PC-3 (cell line): ENCODE data around the gene PABPN1L. TPM values are rescaled to one million over a fixed set of nuclear protein-coding genes. Genes with fewer than 3 reads are reported as not detected.

Source experiments
- ATAC-seq: fragments of 200-7000 bp; cut with Tn5 transposase; 2 replicates; pipeline ENCODE4 v1.9.1; 2020; ENCODE audit warnings: mild to moderate bottlenecking, moderate library complexity
- Bru-seq: library from RNA; stranded (reverse); fragments of 400-500 nt; gene quantifications from one replicate; lab custom pipeline; 2021; lab: Mats Ljungman, UMichigan
- BruChase-seq, 2 experiments: library from RNA; stranded (reverse); fragments of 400-500 nt; gene quantifications; one replicate each; lab custom pipeline; 2021; lab: Mats Ljungman, UMichigan
- BruUV-seq: library from RNA; stranded (reverse); fragments of 400-500 nt; replicated peaks from 2 replicates; lab custom pipeline; 2021; lab: Mats Ljungman, UMichigan
- CTCF ChIA-PET: fragments of 300-600 bp; sonication (Branson Sonifier 250); formaldehyde crosslinking; loops from one replicate; lab custom pipeline; 2022; ENCODE audit warnings: antibody characterized with exemption; lab: Charles Lee
- POLR2A ChIA-PET: fragments of 300-600 bp; sonication (Branson Sonifier 250); formaldehyde crosslinking; loops from one replicate; lab custom pipeline; 2022; ENCODE audit warnings: antibody characterized with exemption; ENCODE audit not compliant: unreplicated experiment; lab: Charles Lee
- DNase-seq: peaks from one replicate; pipeline ENCODE4 v3.0.0-alpha.2; 2015
- H2AFZ ChIP-seq: fragments of 300-600 bp; sonication (generic); 2 replicates; pipeline ENCODE4 v1.6.0; 2016; ENCODE audit warnings: antibody characterized with exemption, low read length
- H3F3A ChIP-seq: fragments of 300-600 bp; sonication (generic); one replicate; pipeline ENCODE4 v1.6.0; 2017; ENCODE audit warnings: antibody characterized with exemption, low read length, control low read depth, mild to moderate bottlenecking; ENCODE audit not compliant: unreplicated experiment
- H3K27ac ChIP-seq: fragments of 300-600 bp; sonication (generic); 2 replicates; pipeline ENCODE4 v1.5.1; 2016; ENCODE audit warnings: mild to moderate bottlenecking, low read length
- H3K27me3 ChIP-seq: fragments of 300-600 bp; sonication (generic); 2 replicates; pipeline ENCODE4 v1.6.1; 2016; ENCODE audit warnings: low read length, mixed read lengths
- H3K36me3 ChIP-seq: fragments of 300-600 bp; sonication (generic); 2 replicates; pipeline ENCODE4 v1.6.1; 2016; ENCODE audit warnings: low read depth, mixed run types, low read length, mixed read lengths
- H3K4me1 ChIP-seq: fragments of 300-600 bp; sonication (generic); 2 replicates; pipeline ENCODE4 v1.5.1; 2016; ENCODE audit warnings: low read length; ENCODE audit not compliant: insufficient read depth
- H3K4me2 ChIP-seq: fragments of 300-600 bp; sonication (generic); 2 replicates; pipeline ENCODE4 v1.6.0; 2016; ENCODE audit warnings: low read length
- H3K4me3 ChIP-seq: fragments of 300-600 bp; sonication (generic); 2 replicates; pipeline ENCODE4 v1.5.1; 2016; ENCODE audit warnings: mild to moderate bottlenecking, low read length, mixed read lengths
- H3K79me2 ChIP-seq: fragments of 300-600 bp; sonication (generic); 2 replicates; pipeline ENCODE4 v1.6.1; 2017; ENCODE audit warnings: low read length, mixed read lengths
- H3K9ac ChIP-seq: fragments of 300-600 bp; sonication (generic); 2 replicates; pipeline ENCODE4 v1.6.0; 2016; ENCODE audit warnings: mild to moderate bottlenecking, low read length
- H3K9me2 ChIP-seq: fragments of 300-600 bp; sonication (generic); replicated peaks from 2 replicates; pipeline ENCODE4 v1.6.1; 2016; ENCODE audit warnings: mixed run types, low read length, mixed read lengths
- H3K9me3 ChIP-seq: fragments of 300-600 bp; sonication (generic); 2 replicates; pipeline ENCODE4 v1.6.1; 2016; ENCODE audit warnings: low read length, mixed read lengths
- H4K20me1 ChIP-seq: fragments of 300-600 bp; sonication (generic); 2 replicates; pipeline ENCODE4 v1.6.1; 2016; ENCODE audit warnings: low read length, mixed read lengths
- CTCF ChIP-seq: fragments of 300-600 bp; sonication (generic); conservative IDR thresholded peaks from 2 replicates; pipeline ENCODE4 v1.5.1; 2017; ENCODE audit warnings: antibody characterized with exemption, low read depth, mild to moderate bottlenecking, low read length
- EZH2 ChIP-seq: fragments of 300-600 bp; sonication (generic); IDR thresholded peaks from one replicate; pipeline ENCODE4 v1.6.1; 2017; ENCODE audit warnings: antibody characterized with exemption, mild to moderate bottlenecking, low read length; ENCODE audit not compliant: unreplicated experiment
- EZH2phosphoT487 ChIP-seq: fragments of 300-600 bp; sonication (generic); IDR thresholded peaks from 2 replicates; pipeline ENCODE4 v1.6.1; 2018; ENCODE audit warnings: mild to moderate bottlenecking, antibody characterized with exemption, low read length, borderline replicate concordance
- intact Hi-C: fragments of 100-400 bp; cut with micrococcal nuclease; formaldehyde crosslinking; loops from 2 replicates; pipeline ENCODE4 v1.9.0; 2023
- long read RNA-seq: library from polyadenylated mRNA; unstranded; transcript quantifications from one replicate; pipeline ENCODE4 v2.0.0, GENCODE V29; 2021; ENCODE audit not compliant: unreplicated experiment
- total RNA-seq: library from RNA; depleted of rRNA; stranded (reverse); fragments of >200 nt; gene quantifications from 2 replicates; pipeline ENCODE4 v1.2.3, GENCODE V29; 2014; rRNA removed

PABPN1L gene, protein sequence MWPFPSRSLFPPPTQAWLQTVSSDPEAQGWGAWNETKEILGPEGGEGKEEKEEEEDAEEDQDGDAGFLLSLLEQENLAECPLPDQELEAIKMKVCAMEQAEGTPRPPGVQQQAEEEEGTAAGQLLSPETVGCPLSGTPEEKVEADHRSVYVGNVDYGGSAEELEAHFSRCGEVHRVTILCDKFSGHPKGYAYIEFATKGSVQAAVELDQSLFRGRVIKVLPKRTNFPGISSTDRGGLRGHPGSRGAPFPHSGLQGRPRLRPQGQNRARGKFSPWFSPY
- total RNA-seq = not detected in 2 replicates
- not detected for Bru-seq, nascent RNA
- not detected for BruChase-seq, experiment 1, labeled RNA remaining after a 6-hour chase
- BruChase-seq, experiment 2, labeled RNA remaining after a 2-hour chase = not detected
- long read RNA-seq = 0 reads

GRCh38 chr16:88866151-88866920 lies at the start of gene PABPN1L:
PABPN1L (minus strand) TSS chr16:88866660; CDS start chr16:88866606, 54 bp downstream.
- H3K27me3 ChIP-seq = no peaks in the 10 kb centered on the region
- H3F3A ChIP-seq = no peaks in the 10 kb centered on the region
- ChIA-PET POLR2A (no interaction called here), CTCF (no interaction called here)
- TF ChIP-seq CTCF (no peak), EZH2 (no peak), EZH2phosphoT487 (no peak)
- H3K4me3 ChIP-seq = no peak within 1 kb of the TSS
- no peak for DNase-seq
- no peak within 1 kb of the TSS for H3K27ac ChIP-seq
- no peaks in the 10 kb centered on the region for H4K20me1 ChIP-seq
- no peak within 1 kb of the TSS for H2AFZ ChIP-seq
- intact Hi-C loops = no loop called here
- no TSS peak for BruUV-seq
- no peaks in the 10 kb centered on the region for H3K36me3 ChIP-seq
- ATAC-seq = no peak
- H3K4me2 ChIP-seq = no peak within 1 kb of the TSS
- no peaks in the 10 kb centered on the region for H3K9me3 ChIP-seq
- H3K4me1 ChIP-seq = no peaks in the 10 kb centered on the region
- H3K9ac ChIP-seq = no peak within 1 kb of the TSS
- H3K79me2 ChIP-seq = no peaks in the 10 kb centered on the region
- H3K9me2 ChIP-seq = no peaks in the 10 kb centered on the region

- BruUV-seq = no TSS peak
- Histone ChIP-seq H3K27ac (no peak overlapping the region), H3K4me1 (peaks cover 2% of the 10 kb centered on the region), H3K36me3 (no peaks in the 10 kb centered on the region), H3K4me2 (no peak overlapping the region), H3K9me2 (no peaks in the 10 kb centered on the region), H3K4me3 (no peak overlapping the region), H3K27me3 (no peaks in the 10 kb centered on the region), H3K9me3 (no peaks in the 10 kb centered on the region), H2AFZ (no peak overlapping the region), H3K9ac (no peak overlapping the region), H4K20me1 (no peaks in the 10 kb centered on the region), H3K79me2 (no peaks in the 10 kb centered on the region), H3F3A (no peaks in the 10 kb centered on the region)
- no peak for TF ChIP-seq EZH2phosphoT487
- TF ChIP-seq CTCF = no peak
- no peak for TF ChIP-seq EZH2
- ChIA-PET POLR2A (no interaction called here), CTCF (no interaction called here)
- intact Hi-C loops = no loop called here
- ATAC-seq = no peak
- no peak for DNase-seq
These were observed 49.3 kb upstream of the PABPN1L start for GRCh38 chr16:88915639-88916327.
